ENCODE data around the gene AP2S1.

DNA sequence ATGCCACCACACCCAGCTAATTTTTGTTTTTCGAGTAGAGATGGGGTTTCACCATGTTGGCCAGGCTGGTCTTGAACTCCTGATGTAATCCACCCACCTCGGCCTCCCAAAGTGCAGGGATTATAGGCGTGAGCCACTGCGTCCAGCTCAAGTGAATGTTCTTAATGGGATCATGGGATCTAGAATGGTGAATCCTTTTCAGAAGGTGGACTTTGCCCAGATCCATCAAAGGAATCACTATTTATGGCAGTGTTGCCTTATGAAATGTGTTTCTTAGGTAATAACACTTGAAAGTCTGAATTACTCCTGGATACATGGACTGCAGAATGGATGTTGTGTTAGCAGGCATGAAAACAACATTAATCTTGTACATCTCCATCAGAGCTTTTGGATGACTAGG is 30.4 kb upstream of the AP2S1 start:
- TF ChIP-seq, protein P1, sequence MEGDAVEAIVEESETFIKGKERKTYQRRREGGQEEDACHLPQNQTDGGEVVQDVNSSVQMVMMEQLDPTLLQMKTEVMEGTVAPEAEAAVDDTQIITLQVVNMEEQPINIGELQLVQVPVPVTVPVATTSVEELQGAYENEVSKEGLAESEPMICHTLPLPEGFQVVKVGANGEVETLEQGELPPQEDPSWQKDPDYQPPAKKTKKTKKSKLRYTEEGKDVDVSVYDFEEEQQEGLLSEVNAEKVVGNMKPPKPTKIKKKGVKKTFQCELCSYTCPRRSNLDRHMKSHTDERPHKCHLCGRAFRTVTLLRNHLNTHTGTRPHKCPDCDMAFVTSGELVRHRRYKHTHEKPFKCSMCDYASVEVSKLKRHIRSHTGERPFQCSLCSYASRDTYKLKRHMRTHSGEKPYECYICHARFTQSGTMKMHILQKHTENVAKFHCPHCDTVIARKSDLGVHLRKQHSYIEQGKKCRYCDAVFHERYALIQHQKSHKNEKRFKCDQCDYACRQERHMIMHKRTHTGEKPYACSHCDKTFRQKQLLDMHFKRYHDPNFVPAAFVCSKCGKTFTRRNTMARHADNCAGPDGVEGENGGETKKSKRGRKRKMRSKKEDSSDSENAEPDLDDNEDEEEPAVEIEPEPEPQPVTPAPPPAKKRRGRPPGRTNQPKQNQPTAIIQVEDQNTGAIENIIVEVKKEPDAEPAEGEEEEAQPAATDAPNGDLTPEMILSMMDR (IDR thresholded peaks at IDR 0.05): no peak
- no peak for TF ChIP-seq POLR2AphosphoS5 (IDR thresholded peaks at IDR 0.05)
- TF ChIP-seq POLR2A (IDR thresholded peaks at IDR 0.05): no peak
